Cardiac fibroblast (primary cell): Measurements from ENCODE around the gene CRACDL.

Experiments used
- DNase-seq, 2 donors: peaks; one replicate each; pipeline versions ENCODE4 v3.0.0 to v3.0.0-alpha.2; 2010; ENCODE audit warnings: low read depth in 2 of 2
- H3K4me3 ChIP-seq, 2 donors: replicated peaks in 1 of 2; 1 replicate in 1 of 2; 2 replicates in 1 of 2; pipeline ENCODE4 v1.5.1; 2011; ENCODE audit warnings: low read depth in 2 of 2, low read length in 2 of 2, mild to moderate bottlenecking in 2 of 2, moderate library complexity in 1 of 2
- CTCF ChIP-seq: IDR thresholded peaks from one replicate; pipeline ENCODE4 v1.5.1; 2011; ENCODE audit warnings: low read depth, mild to moderate bottlenecking, low read length, inconsistent platforms

Gene CRACDL

GRCh38 chr2:98872526-98872925 lies 63.5 kb downstream of the CRACDL start:
- DNase-seq: no peak
- no peak overlapping the region for H3K4me3 ChIP-seq
- TF ChIP-seq CTCF: no peak

DNA sequence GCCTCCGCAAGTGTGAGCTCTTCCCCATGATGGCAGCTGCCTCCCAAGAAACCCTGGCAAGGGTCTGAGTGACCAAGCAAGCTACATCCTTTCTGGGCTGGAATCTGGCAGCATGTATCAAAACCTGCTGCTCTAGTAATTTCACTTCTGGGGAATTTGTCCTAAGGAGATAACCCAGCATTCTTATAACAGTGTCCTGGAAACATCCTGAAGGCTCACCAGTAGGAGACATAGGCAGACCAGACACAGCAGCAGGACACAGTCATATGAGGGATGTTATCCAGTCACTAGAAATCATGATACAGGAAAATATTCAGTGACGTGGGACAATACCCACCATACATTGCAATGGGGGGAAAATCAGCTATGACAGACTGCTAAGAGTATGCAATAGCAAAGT lies 64.5 kb downstream of the CRACDL start:
- DNase-seq: no peak
- H3K4me3 ChIP-seq: no peak overlapping the region
- TF ChIP-seq CTCF: no peak

- H3K4me3 ChIP-seq: no peak overlapping the region
- TF ChIP-seq CTCF: no peak
- no peak for DNase-seq
Measured at GRCh38 chr2:98870516-98871158, 65.4 kb downstream of the CRACDL start.

GRCh38 chr2:98869870-98870269 lies 66.2 kb downstream of the CRACDL start:
- no peak for DNase-seq
- no peak for TF ChIP-seq CTCF
- no peak overlapping the region for H3K4me3 ChIP-seq

DNA sequence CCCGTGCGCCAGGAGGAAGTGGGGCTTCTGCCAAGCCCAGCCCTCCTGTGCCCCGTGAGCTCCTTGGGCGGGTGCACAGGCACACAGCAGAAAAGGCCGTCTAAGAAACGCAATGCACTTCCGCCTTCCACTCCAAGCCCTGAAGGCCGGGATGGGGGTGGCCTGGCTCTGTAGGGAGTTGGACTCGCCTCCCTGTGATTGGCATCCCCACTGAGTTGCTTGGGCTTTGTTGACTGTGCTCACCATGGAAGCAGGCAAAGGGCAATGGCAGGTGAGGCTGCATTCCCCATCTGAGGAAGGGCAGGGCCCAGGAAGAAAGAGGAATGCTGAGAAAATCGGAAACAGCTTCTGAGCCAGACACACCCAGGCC lies 66.8 kb downstream of the CRACDL start:
- no peak for TF ChIP-seq CTCF
- DNase-seq: no peak
- no peak overlapping the region for H3K4me3 ChIP-seq

- TF ChIP-seq CTCF: no peak
- DNase-seq: peak in 1 of 2 donors; percentile 23
- H3K4me3 ChIP-seq: no peak overlapping the region
Measured at GRCh38 chr2:98868548-98869271, 67.3 kb downstream of the CRACDL start.
